ENCODE measurements around the gene PIAS4.

GRCh38 chr19:3961007-3961406 lies 46.5 kb upstream of the PIAS4 start:
- TF ChIP-seq, protein P1, sequence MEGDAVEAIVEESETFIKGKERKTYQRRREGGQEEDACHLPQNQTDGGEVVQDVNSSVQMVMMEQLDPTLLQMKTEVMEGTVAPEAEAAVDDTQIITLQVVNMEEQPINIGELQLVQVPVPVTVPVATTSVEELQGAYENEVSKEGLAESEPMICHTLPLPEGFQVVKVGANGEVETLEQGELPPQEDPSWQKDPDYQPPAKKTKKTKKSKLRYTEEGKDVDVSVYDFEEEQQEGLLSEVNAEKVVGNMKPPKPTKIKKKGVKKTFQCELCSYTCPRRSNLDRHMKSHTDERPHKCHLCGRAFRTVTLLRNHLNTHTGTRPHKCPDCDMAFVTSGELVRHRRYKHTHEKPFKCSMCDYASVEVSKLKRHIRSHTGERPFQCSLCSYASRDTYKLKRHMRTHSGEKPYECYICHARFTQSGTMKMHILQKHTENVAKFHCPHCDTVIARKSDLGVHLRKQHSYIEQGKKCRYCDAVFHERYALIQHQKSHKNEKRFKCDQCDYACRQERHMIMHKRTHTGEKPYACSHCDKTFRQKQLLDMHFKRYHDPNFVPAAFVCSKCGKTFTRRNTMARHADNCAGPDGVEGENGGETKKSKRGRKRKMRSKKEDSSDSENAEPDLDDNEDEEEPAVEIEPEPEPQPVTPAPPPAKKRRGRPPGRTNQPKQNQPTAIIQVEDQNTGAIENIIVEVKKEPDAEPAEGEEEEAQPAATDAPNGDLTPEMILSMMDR (CRISPR knock-in tag; IDR thresholded peaks at IDR 0.05), result no peak
- TF ChIP-seq, protein P2, sequence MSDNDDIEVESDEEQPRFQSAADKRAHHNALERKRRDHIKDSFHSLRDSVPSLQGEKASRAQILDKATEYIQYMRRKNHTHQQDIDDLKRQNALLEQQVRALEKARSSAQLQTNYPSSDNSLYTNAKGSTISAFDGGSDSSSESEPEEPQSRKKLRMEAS (IDR thresholded peaks at IDR 0.05), result no peak
- TF ChIP-seq ELF4 (CRISPR knock-in tag; IDR thresholded peaks at IDR 0.05; ENCODE audit: borderline replicate concordance), result no peak
- no peak for TF ChIP-seq YY1 (IDR thresholded peaks at IDR 0.05; ENCODE audit: insufficient read depth, insufficient replicate concordance, low read depth, low read length)
- TF ChIP-seq POLR2A (IDR thresholded peaks at IDR 0.05; ENCODE audit: insufficient read depth in 1 of 2, low read depth in 2 of 2, low read length in 2 of 2), result no peak
- no peak for TF ChIP-seq HBP1 (CRISPR knock-in tag; IDR thresholded peaks at IDR 0.05; ENCODE audit: low read depth)

Measured in HepG2 (cell line).